Vagina (tissue), 2 donors: ENCODE data around the gene ZSWIM4. TPM values are rescaled to one million over a fixed set of nuclear protein-coding genes. Genes with fewer than 3 reads are reported as not detected.
A peak's percentile ranks its signal among the peaks of the same experiment; 100 is the strongest.

ENCODE experiments used
- DNase-seq, 2 donors: peaks; one replicate each; pipeline ENCODE4 v3.0.0-alpha.2; 2017; ENCODE audit errors: extremely low spot score in 2 of 2
- H3K27ac ChIP-seq: fragments of 200-600 bp; sonication (generic); one replicate; pipeline ENCODE4 v1.5.1; 2019
- H3K27me3 ChIP-seq: fragments of 200-600 bp; sonication (generic); one replicate; pipeline ENCODE4 v1.5.1; 2019
- H3K36me3 ChIP-seq, 2 donors: fragments of 200-600 bp; sonication (generic); one replicate each; pipeline ENCODE4 v1.5.1; 2017 to 2019
- H3K4me1 ChIP-seq: fragments of 200-600 bp; sonication (generic); one replicate; pipeline ENCODE4 v1.5.1; 2019
- H3K4me3 ChIP-seq, 2 donors: fragments of 200-600 bp; sonication (generic); 1 replicate in 1 of 2; 2 replicates in 1 of 2; pipeline ENCODE4 v1.5.1; 2016 to 2019
- H3K9me3 ChIP-seq: fragments of 200-600 bp; sonication (generic); one replicate; pipeline ENCODE4 v1.5.1; 2019
- POLR2A ChIP-seq, 2 donors: fragments of 450-650 bp; IDR thresholded peaks; one replicate each; pipeline ENCODE4 v1.6.1; 2017; ENCODE audit warnings: antibody characterized with exemption in 2 of 2, mild to moderate bottlenecking in 2 of 2, moderate library complexity in 2 of 2
- POLR2AphosphoS5 ChIP-seq, 2 donors: sonication (generic); formaldehyde crosslinking; IDR thresholded peaks; one replicate each; pipeline ENCODE4 v1.9.0; 2017; ENCODE audit warnings: antibody characterized with exemption in 2 of 2, mild to moderate bottlenecking in 2 of 2, low read depth in 1 of 2; ENCODE audit not compliant: insufficient read depth in 1 of 2
- intact Hi-C: fragments of 100-400 bp; cut with DNase I; formaldehyde crosslinking; loops from one replicate; pipeline ENCODE4 v1.15.1; 2023
- total RNA-seq: library from RNA; depleted of rRNA; stranded (reverse); fragments of >200 nt; gene quantifications from one replicate; pipeline ENCODE4 v1.2.3, GENCODE V29; 2016
- TF ChIP-seq, protein P1 (sequence below), 3 experiments: fragments of 450-650 bp in 2 of 3; fragments of 200-600 bp in 1 of 3; sonication (generic) in 1 of 3; IDR thresholded peaks; one replicate each; pipeline ENCODE4 v1.5.1; 2017 to 2019; ENCODE audit warnings: antibody characterized with exemption in 3 of 3, mild to moderate bottlenecking in 2 of 3, moderate library complexity in 2 of 3

ZSWIM4 gene
- total RNA-seq, 1 donor from 2014 or later, result 13.0 TPM

DNA sequence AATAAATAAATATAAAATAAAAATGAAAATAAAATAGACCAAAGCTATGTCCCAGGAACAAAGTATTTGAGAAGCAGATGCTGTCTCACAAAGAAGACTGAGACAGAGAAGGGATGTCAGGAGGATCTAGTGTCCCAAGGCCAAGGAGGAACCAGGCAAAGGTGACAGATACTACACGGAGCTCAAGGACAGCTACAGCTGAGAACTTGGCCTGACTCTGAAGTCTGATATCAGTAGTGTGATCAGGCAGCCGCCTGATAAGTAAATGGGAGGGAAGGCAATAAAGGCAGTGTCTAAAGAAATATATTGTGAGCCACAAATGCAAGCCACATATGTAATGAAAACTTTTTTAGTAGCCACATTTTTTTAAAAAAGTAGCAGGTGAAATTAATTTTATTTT, 61.3 kb downstream of the ZSWIM4 start:
- H3K27me3 ChIP-seq, result no peaks in the 10 kb centered on the region
- intact Hi-C loops, result loop anchor here (5.0 kb wide), 1 partner anchor 59 kb away; the partner anchor contains the start of gene ZSWIM4

DNA sequence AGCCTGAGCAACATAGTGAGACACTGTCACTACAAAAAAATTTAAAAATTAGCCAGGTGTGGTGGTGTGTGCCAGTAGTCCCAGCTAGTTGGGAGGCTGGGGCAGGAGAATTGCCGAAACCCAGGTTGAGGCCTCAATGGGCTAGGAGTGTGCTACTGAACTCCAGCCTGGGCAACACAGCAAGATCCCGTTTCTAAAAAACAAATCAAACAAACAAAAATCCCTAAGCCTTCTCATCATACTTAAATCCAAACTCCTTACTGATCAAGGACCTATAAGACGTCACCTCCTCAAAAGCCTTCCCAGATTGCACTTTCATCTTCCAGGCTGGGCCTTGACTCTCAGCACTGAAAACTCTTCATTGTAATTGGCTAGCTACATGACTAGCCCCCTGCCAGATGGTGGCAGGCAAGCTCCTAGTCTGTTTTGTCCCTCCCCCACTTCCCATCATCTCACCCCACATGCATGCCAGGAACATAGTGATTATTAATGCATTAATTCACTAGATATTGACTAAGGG, 64.2 kb downstream of the ZSWIM4 start:
- intact Hi-C loops, result loop anchor here (5.0 kb wide), 1 partner anchor 62 kb away; the partner anchor contains the start of gene ZSWIM4
- H3K4me1 ChIP-seq, result peaks cover 17% of the 10 kb centered on the region

More for the DNA sequence above, 61.3 kb downstream of the ZSWIM4 start:
- TF ChIP-seq POLR2AphosphoS5 (IDR thresholded peaks at IDR 0.05; ENCODE audit: insufficient read depth in 1 of 2, low read depth in 1 of 2), result no peak
- TF ChIP-seq POLR2A (IDR thresholded peaks at IDR 0.05), result no peak
- TF ChIP-seq, protein P1, sequence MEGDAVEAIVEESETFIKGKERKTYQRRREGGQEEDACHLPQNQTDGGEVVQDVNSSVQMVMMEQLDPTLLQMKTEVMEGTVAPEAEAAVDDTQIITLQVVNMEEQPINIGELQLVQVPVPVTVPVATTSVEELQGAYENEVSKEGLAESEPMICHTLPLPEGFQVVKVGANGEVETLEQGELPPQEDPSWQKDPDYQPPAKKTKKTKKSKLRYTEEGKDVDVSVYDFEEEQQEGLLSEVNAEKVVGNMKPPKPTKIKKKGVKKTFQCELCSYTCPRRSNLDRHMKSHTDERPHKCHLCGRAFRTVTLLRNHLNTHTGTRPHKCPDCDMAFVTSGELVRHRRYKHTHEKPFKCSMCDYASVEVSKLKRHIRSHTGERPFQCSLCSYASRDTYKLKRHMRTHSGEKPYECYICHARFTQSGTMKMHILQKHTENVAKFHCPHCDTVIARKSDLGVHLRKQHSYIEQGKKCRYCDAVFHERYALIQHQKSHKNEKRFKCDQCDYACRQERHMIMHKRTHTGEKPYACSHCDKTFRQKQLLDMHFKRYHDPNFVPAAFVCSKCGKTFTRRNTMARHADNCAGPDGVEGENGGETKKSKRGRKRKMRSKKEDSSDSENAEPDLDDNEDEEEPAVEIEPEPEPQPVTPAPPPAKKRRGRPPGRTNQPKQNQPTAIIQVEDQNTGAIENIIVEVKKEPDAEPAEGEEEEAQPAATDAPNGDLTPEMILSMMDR (IDR thresholded peaks at IDR 0.05), result no peak
- no peak overlapping the region for H3K4me3 ChIP-seq
- H3K27ac ChIP-seq, result no peak overlapping the region
- H3K36me3 ChIP-seq, result no peaks in the 10 kb centered on the region
- H3K4me1 ChIP-seq, result peaks cover 21% of the 10 kb centered on the region
- H3K9me3 ChIP-seq, result no peaks in the 10 kb centered on the region
- no peak for DNase-seq

DNA sequence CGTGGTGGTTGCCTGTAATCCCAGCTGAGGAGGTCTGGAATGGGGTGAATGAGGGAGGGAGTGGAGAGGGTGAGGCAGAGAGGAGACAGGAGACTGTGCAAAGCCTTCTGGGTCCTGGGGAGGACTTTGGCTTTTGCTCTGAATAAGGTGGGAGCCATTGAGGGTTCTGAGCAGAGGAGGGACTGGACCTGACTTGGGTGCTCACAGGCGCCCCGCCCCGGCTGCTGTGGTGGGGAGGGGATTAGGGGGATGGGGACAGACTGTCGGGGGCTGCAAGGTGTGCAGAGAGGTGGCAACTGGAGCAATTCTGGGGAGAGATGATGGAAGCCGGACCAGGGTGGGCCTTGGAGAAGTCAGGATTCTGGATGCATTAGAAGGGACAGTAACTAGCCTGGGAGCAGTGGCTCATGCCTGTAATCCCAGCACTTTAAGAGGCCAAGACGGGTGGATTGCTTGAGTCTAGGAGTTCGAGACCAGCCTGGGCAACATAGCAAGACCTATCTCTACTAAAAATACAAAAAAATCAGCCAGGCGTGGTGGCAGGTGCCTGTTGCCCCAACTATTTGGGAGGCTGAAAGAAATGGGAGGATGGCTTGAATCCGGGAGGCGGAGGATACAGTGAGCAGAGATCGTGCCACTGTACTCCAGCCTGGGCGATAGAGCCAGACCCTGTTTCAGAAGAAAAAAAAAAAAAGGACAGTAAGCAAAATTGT, 65.6 kb downstream of the ZSWIM4 start:
- peak overlapping the region in 1 of 2 donors; percentile 46 for H3K4me3 ChIP-seq
- intact Hi-C loops, result loop anchor here (5.0 kb wide), 1 partner anchor 74 kb away; no protein-coding TSS in a partner anchor
- no peak for DNase-seq

More for the DNA sequence above, 64.2 kb downstream of the ZSWIM4 start:
- Histone ChIP-seq H3K27ac (peak overlapping the region; percentile 23), H3K4me3 (no peak overlapping the region), H3K27me3 (no peaks in the 10 kb centered on the region), H3K36me3 (no peaks in the 10 kb centered on the region), H3K9me3 (no peaks in the 10 kb centered on the region)
- no peak for DNase-seq
- TF ChIP-seq, protein P1 (IDR thresholded peaks at IDR 0.05), result no peak

DNA sequence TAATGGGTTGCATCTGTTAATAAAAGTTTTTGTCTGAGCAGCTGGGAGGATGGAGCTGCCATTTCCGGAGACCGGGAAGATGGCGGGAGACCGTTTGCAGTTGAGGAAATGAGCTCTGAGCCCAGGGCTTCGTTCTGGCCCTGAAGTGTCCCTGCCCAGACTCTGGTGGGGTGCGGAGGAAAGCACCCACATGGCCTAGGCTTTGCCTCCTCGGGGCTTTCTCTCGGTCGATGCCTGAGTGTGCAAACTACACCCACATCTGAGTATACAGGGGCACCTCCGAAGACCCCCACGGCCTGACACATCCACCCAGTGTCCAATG, 66.1 kb downstream of the ZSWIM4 start:
- Histone ChIP-seq H3K27me3 (no peaks in the 10 kb centered on the region), H3K27ac (peak overlapping the region; percentile 97), H3K36me3 (no peaks in the 10 kb centered on the region), H3K4me3 (peak overlapping the region; percentile 40 to 46), H3K9me3 (no peaks in the 10 kb centered on the region), H3K4me1 (peaks cover 28% of the 10 kb centered on the region)
- DNase-seq, result no peak
- TF ChIP-seq POLR2A (IDR thresholded peaks at IDR 0.05) (no peak), POLR2AphosphoS5 (IDR thresholded peaks at IDR 0.05; ENCODE audit: insufficient read depth in 1 of 2, low read depth in 1 of 2) (no peak)
- TF ChIP-seq, protein P1 (IDR thresholded peaks at IDR 0.05), result no peak
- intact Hi-C loops, result loop anchor here (5.0 kb wide), 1 partner anchor 74 kb away; no protein-coding TSS in a partner anchor

More for the DNA sequence above, 65.6 kb downstream of the ZSWIM4 start:
- Histone ChIP-seq H3K27me3 (no peaks in the 10 kb centered on the region), H3K4me1 (peaks cover 23% of the 10 kb centered on the region), H3K36me3 (no peaks in the 10 kb centered on the region), H3K9me3 (no peaks in the 10 kb centered on the region), H3K27ac (peak overlapping the region; percentile 97)
- no peak for TF ChIP-seq POLR2A (IDR thresholded peaks at IDR 0.05)
- TF ChIP-seq POLR2AphosphoS5 (IDR thresholded peaks at IDR 0.05; ENCODE audit: insufficient read depth in 1 of 2, low read depth in 1 of 2), result no peak
- TF ChIP-seq, protein P1 (IDR thresholded peaks at IDR 0.05), result no peak
